HepG2 (cell line): ENCODE data around the gene AMIGO1. TPM values are rescaled to one million over a fixed set of nuclear protein-coding genes. Genes with fewer than 3 reads are reported as not detected.

Experiments used
- AGO1 ChIP-seq: fragments of 200-400 bp; formaldehyde crosslinking; IDR thresholded peaks from 2 replicates; pipeline ENCODE4 v1.6.1; 2017; ENCODE audit warnings: mild to moderate bottlenecking, low read depth, low read length, moderate library complexity; ENCODE audit not compliant: poor library complexity, severe bottlenecking
- FIP1L1 ChIP-seq: fragments of 200-400 bp; formaldehyde crosslinking; IDR thresholded peaks from 2 replicates; pipeline ENCODE4 v1.6.1; 2018; ENCODE audit warnings: low read depth, mild to moderate bottlenecking, low read length, moderate library complexity, borderline replicate concordance; ENCODE audit not compliant: insufficient read depth
- MBNL3 ChIP-seq: fragments of 250-450 bp; sonication (Bioruptor Pico); conservative IDR thresholded peaks from 2 replicates; pipeline ENCODE4 v1.8.0; 2022; ENCODE audit warnings: mild to moderate bottlenecking, inconsistent platforms
- POGZ ChIP-seq: sonication (generic); formaldehyde crosslinking; IDR thresholded peaks from 2 replicates; pipeline ENCODE4 v1.4.0; 2020; ENCODE audit warnings: mild to moderate bottlenecking, missing genetic modification reagents
- RARA ChIP-seq: IDR thresholded peaks from 2 replicates; pipeline ENCODE4 v1.6.1; 2016; ENCODE audit warnings: missing genetic modification reagents, missing compliant biosample characterization
- REL ChIP-seq: sonication (generic); formaldehyde crosslinking; conservative IDR thresholded peaks from 2 replicates; pipeline ENCODE4 v1.8.0; 2022; ENCODE audit warnings: mild to moderate bottlenecking, missing genetic modification reagents, moderate library complexity
- SP4 ChIP-seq: sonication (generic); formaldehyde crosslinking; IDR thresholded peaks from 2 replicates; pipeline ENCODE4 v1.8.1; 2023; ENCODE audit warnings: mild to moderate bottlenecking, missing genetic modification reagents
- ZBTB38 ChIP-seq: sonication (generic); formaldehyde crosslinking; IDR thresholded peaks from 2 replicates; pipeline ENCODE4 v1.5.1; 2020; ENCODE audit warnings: mild to moderate bottlenecking, missing genetic modification reagents
- ZFP36 ChIP-seq: fragments of 150-350 bp; IDR thresholded peaks from 2 replicates; pipeline ENCODE4 v1.6.1; 2018; ENCODE audit warnings: borderline replicate concordance, low read length, low read depth; ENCODE audit not compliant: partially characterized antibody
- ZMAT3 ChIP-seq: sonication (generic); formaldehyde crosslinking; conservative IDR thresholded peaks from 2 replicates; pipeline ENCODE4 v1.7.0; 2021; ENCODE audit warnings: missing genetic modification reagents
- ZNF160 ChIP-seq: sonication (generic); formaldehyde crosslinking; IDR thresholded peaks from 2 replicates; pipeline ENCODE4 v1.8.0; 2022; ENCODE audit warnings: mild to moderate bottlenecking, inconsistent platforms, missing genetic modification reagents
- ZNF343 ChIP-seq: sonication (generic); formaldehyde crosslinking; IDR thresholded peaks from 2 replicates; pipeline ENCODE4 v1.4.0; 2020; ENCODE audit warnings: mild to moderate bottlenecking, missing genetic modification reagents
- ZNF652 ChIP-seq: IDR thresholded peaks from 2 replicates; pipeline ENCODE4 v1.6.1; 2016; ENCODE audit warnings: low read depth, borderline replicate concordance
- ZNF878 ChIP-seq: sonication (generic); formaldehyde crosslinking; IDR thresholded peaks from 2 replicates; pipeline ENCODE4 v1.8.1; 2023; ENCODE audit warnings: mild to moderate bottlenecking, missing genetic modification reagents, moderate library complexity
- polyA plus RNA-seq, 8 experiments: library from polyadenylated mRNA; depleted of rRNA in 3 of 8; stranded (reverse) in 7 of 8; unstranded in 1 of 8; fragments of >200 nt; fragmentation: Illumina TruSeq in 4 of 8; extraction: Trizol in 4 of 8; gene quantifications; 2 replicates each; pipeline versions ENCODE4 v1.2.1 to v1.2.3, GENCODE V29; 2011 to 2016; ENCODE audit warnings: low read depth in 4 of 8, missing spikeins in 1 of 8, mixed read lengths in 1 of 8; ENCODE audit not compliant: insufficient read depth in 1 of 8
- total RNA-seq, 5 experiments: library from RNA; depleted of rRNA; stranded (reverse); fragments of >200 nt; fragmentation: Illumina TruSeq; extraction: Trizol; gene quantifications; 2 replicates each; pipeline ENCODE4 v1.2.3, GENCODE V29; 2016; ENCODE audit warnings: low read depth in 1 of 5
- TF ChIP-seq, protein P1 (sequence below): sonication (generic); formaldehyde crosslinking; IDR thresholded peaks from 2 replicates; pipeline ENCODE4 v1.4.0; 2020; ENCODE audit warnings: missing genetic modification reagents
- TF ChIP-seq, protein P2 (sequence below): IDR thresholded peaks from 2 replicates; pipeline ENCODE4 v1.6.1; 2016; ENCODE audit warnings: missing genetic modification reagents, missing compliant biosample characterization
- TF ChIP-seq, protein P3 (sequence below): sonication (generic); formaldehyde crosslinking; IDR thresholded peaks from 2 replicates; pipeline ENCODE4 v1.4.0; 2020; ENCODE audit warnings: missing genetic modification reagents
- TF ChIP-seq, protein P4 (sequence below): IDR thresholded peaks from 2 replicates; pipeline ENCODE4 v1.4.0; 2020; ENCODE audit warnings: mild to moderate bottlenecking, missing genetic modification reagents
- TF ChIP-seq, protein P5 (sequence below): sonication (generic); formaldehyde crosslinking; IDR thresholded peaks from 2 replicates; pipeline ENCODE4 v1.8.1; 2023; ENCODE audit warnings: missing genetic modification reagents, inconsistent platforms, borderline replicate concordance

Gene AMIGO1
- total and polyA plus RNA-seq, 2 of the 13 experiments (the other 11 are each of a cell fraction or from before 2014, with no cell fraction given) = 0.40 to 1.3 TPM

DNA sequence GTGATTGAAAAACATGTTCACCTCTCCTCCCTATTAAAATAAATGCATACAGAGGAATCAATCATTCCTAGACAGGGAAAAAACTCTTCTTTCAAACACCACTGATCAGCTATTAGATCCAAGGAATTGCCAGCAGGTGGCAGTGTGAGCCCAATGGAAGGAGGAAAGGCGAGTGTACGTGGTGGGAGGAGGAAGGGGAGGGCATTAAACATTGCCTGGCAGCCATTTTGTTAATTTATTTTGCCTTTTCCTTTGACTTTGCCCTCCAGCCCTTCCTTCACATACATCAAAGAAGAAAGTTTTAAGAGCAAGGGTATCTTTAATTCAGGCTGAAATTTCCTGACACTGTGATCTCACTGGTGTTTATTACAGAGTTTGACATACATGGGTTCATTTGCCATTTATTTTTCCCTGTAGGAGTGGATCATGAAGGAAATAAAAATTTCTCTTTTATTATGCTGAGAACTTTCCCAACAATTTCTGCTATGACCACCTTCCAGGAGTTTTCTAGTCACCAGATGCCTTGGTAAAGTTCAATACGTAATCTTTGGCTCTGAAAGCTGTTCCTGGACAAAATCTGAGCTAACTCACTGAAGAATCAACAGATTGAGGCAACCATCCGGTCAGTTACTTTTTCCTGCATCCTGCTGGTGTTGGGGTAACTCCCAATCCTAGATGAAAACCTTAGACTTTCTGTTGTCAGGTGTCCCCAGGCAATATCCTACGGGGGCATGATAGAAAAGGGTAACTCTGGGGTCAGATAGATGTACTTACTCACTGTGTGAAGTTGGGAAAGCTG is 37.0 kb upstream of the AMIGO1 start (continued):
- TF ChIP-seq, protein P1, sequence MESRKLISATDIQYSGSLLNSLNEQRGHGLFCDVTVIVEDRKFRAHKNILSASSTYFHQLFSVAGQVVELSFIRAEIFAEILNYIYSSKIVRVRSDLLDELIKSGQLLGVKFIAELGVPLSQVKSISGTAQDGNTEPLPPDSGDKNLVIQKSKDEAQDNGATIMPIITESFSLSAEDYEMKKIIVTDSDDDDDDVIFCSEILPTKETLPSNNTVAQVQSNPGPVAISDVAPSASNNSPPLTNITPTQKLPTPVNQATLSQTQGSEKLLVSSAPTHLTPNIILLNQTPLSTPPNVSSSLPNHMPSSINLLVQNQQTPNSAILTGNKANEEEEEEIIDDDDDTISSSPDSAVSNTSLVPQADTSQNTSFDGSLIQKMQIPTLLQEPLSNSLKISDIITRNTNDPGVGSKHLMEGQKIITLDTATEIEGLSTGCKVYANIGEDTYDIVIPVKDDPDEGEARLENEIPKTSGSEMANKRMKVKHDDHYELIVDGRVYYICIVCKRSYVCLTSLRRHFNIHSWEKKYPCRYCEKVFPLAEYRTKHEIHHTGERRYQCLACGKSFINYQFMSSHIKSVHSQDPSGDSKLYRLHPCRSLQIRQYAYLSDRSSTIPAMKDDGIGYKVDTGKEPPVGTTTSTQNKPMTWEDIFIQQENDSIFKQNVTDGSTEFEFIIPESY = no peak
- TF ChIP-seq ZBTB38 (CRISPR knock-in tag) = no peak
- no peak for TF ChIP-seq FIP1L1
- TF ChIP-seq ZNF652 = no peak
- TF ChIP-seq, protein P2, sequence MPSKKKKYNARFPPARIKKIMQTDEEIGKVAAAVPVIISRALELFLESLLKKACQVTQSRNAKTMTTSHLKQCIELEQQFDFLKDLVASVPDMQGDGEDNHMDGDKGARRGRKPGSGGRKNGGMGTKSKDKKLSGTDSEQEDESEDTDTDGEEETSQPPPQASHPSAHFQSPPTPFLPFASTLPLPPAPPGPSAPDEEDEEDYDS (CRISPR knock-in tag) = 0 out of 2 replicates have a peak, but pooled peaks have one; percentile 24
- no peak for TF ChIP-seq SP4 (CRISPR knock-in tag)
- TF ChIP-seq, protein P3, sequence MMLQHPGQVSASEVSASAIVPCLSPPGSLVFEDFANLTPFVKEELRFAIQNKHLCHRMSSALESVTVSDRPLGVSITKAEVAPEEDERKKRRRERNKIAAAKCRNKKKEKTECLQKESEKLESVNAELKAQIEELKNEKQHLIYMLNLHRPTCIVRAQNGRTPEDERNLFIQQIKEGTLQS = no peak
- TF ChIP-seq REL (CRISPR knock-in tag) = no peak
- peak; percentile 52 for TF ChIP-seq POGZ (CRISPR knock-in tag)
- TF ChIP-seq RARA (CRISPR knock-in tag) = 0 out of 2 replicates have a peak, but pooled peaks have one; percentile 24
- no peak for TF ChIP-seq ZMAT3 (CRISPR knock-in tag)
- TF ChIP-seq ZFP36 = no peak
- TF ChIP-seq ZNF343 (CRISPR knock-in tag) = no peak
- no peak for TF ChIP-seq MBNL3 (CRISPR knock-in tag)
- TF ChIP-seq ZNF878 (CRISPR knock-in tag) = no peak
- no peak for TF ChIP-seq AGO1
- TF ChIP-seq, protein P4, sequence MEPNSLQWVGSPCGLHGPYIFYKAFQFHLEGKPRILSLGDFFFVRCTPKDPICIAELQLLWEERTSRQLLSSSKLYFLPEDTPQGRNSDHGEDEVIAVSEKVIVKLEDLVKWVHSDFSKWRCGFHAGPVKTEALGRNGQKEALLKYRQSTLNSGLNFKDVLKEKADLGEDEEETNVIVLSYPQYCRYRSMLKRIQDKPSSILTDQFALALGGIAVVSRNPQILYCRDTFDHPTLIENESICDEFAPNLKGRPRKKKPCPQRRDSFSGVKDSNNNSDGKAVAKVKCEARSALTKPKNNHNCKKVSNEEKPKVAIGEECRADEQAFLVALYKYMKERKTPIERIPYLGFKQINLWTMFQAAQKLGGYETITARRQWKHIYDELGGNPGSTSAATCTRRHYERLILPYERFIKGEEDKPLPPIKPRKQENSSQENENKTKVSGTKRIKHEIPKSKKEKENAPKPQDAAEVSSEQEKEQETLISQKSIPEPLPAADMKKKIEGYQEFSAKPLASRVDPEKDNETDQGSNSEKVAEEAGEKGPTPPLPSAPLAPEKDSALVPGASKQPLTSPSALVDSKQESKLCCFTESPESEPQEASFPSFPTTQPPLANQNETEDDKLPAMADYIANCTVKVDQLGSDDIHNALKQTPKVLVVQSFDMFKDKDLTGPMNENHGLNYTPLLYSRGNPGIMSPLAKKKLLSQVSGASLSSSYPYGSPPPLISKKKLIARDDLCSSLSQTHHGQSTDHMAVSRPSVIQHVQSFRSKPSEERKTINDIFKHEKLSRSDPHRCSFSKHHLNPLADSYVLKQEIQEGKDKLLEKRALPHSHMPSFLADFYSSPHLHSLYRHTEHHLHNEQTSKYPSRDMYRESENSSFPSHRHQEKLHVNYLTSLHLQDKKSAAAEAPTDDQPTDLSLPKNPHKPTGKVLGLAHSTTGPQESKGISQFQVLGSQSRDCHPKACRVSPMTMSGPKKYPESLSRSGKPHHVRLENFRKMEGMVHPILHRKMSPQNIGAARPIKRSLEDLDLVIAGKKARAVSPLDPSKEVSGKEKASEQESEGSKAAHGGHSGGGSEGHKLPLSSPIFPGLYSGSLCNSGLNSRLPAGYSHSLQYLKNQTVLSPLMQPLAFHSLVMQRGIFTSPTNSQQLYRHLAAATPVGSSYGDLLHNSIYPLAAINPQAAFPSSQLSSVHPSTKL = no peak
- no peak for TF ChIP-seq ZNF160 (CRISPR knock-in tag)
- TF ChIP-seq, protein P5, sequence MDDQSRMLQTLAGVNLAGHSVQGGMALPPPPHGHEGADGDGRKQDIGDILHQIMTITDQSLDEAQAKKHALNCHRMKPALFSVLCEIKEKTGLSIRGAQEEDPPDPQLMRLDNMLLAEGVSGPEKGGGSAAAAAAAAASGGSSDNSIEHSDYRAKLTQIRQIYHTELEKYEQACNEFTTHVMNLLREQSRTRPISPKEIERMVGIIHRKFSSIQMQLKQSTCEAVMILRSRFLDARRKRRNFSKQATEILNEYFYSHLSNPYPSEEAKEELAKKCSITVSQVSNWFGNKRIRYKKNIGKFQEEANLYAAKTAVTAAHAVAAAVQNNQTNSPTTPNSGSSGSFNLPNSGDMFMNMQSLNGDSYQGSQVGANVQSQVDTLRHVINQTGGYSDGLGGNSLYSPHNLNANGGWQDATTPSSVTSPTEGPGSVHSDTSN = no peak
